A549 (cell line): ENCODE measurements around the gene ANGEL2.

ENCODE experiments used
- CTCF ChIP-seq: fragments of >200 bp; sonication (Bioruptor Twin); formaldehyde crosslinking; IDR thresholded peaks from 3 replicates; pipeline ENCODE4 v1.5.1; 2016
- EHMT2 ChIP-seq: fragments of 200-600 bp; sonication (generic); IDR thresholded peaks from 2 replicates; pipeline ENCODE4 v1.6.1; 2016; ENCODE audit warnings: antibody characterized with exemption, low read depth, mild to moderate bottlenecking, moderate library complexity
- HOXB13 ChIP-seq: fragments of 250-450 bp; sonication (Bioruptor Pico); IDR thresholded peaks from 2 replicates; pipeline ENCODE4 v1.5.0; 2020; ENCODE audit warnings: low read depth, mild to moderate bottlenecking, moderate library complexity
- MAFK ChIP-seq: fragments of 450-650 bp; IDR thresholded peaks from 2 replicates; pipeline ENCODE4 v1.6.1; 2014; ENCODE audit not compliant: partially characterized antibody
- MAZ ChIP-seq: fragments of 150-350 bp; IDR thresholded peaks from 2 replicates; pipeline ENCODE4 v1.6.1; 2014; ENCODE audit warnings: antibody characterized with exemption, low read depth, low read length, borderline replicate concordance
- POLR2A ChIP-seq: IDR thresholded peaks from 2 replicates; pipeline ENCODE4 v1.6.1; 2012; ENCODE audit warnings: mild to moderate bottlenecking, low read length
- RFX5 ChIP-seq: fragments of 450-650 bp; IDR thresholded peaks from 2 replicates; pipeline ENCODE4 v1.7.1; 2014; ENCODE audit warnings: antibody characterized with exemption, mild to moderate bottlenecking, moderate library complexity
- ZFP36 ChIP-seq: fragments of 450-650 bp; IDR thresholded peaks from 2 replicates; pipeline ENCODE4 v1.6.1; 2014; ENCODE audit warnings: borderline replicate concordance; ENCODE audit not compliant: partially characterized antibody

- TF ChIP-seq CTCF (no peak), ZFP36 (no peak), MAZ (no peak), HOXB13 (CRISPR knock-in tag) (no peak), RFX5 (no peak), POLR2A (no peak), MAFK (no peak), EHMT2 (no peak)
Observed at GRCh38 chr1:212957546-212957945, 58.1 kb downstream of the ANGEL2 start.
